ENCODE results near the gene LYAR. TPM values are rescaled to one million over a fixed set of nuclear protein-coding genes. Genes with fewer than 3 reads are reported as not detected.

LYAR gene
- total RNA-seq, 1 experiment from 2014 or later, result 24.3 TPM

DNA sequence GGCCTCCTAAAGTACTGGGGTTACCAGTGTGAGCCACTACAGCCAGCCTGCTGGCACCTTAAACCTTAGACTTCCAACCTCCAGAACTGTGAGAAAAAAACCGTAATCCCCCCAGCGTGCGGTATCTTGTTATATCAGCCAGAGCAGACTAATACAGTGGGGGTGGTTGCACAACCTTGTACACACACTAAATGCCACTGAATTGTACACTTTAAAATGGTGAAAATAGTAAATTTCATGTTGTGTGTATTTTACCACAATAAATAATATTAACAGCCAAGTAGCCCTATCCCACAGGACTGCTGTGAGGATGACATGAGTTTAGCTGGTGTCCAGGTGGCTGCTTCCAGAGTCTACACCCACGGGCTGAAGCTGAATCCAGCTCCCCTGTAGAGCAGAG, 38.9 kb upstream of the LYAR start:
- no TSS peak for BruUV-seq (replicated peaks)
- H3K4me1 ChIP-seq (ENCODE audit: control insufficient read depth, insufficient read depth, low read length), result no peaks in the 10 kb centered on the region
- H3K27ac ChIP-seq (ENCODE audit: low read length), result no peak overlapping the region
- no peaks in the 10 kb centered on the region for H3K36me3 ChIP-seq (ENCODE audit: control insufficient read depth, insufficient read depth, low read length)
- ChIA-PET POLR2A (no interaction called here), CTCF (no interaction called here)
- in situ Hi-C loops (cut with HindIII; ENCODE audit: low pct_unique_long_range_greater_than_20kb, low sequenced_read_pairs) (no loop called here), intact Hi-C loops (cut with micrococcal nuclease; ENCODE audit: unreplicated experiment) (no loop called here)
- DNase-seq (ENCODE audit: low read depth, low spot score), result no peak
- H3K27me3 ChIP-seq (ENCODE audit: control insufficient read depth, insufficient read depth, low read length), result no peaks in the 10 kb centered on the region
- H3K9me3 ChIP-seq (ENCODE audit: control insufficient read depth, insufficient read depth, low read depth, low read length), result no peaks in the 10 kb centered on the region
- ATAC-seq, result no peak
- TF ChIP-seq TCF7L2 (IDR thresholded peaks at IDR 0.05; ENCODE audit: low read depth, low read length), result no peak
- TF ChIP-seq, protein P1, sequence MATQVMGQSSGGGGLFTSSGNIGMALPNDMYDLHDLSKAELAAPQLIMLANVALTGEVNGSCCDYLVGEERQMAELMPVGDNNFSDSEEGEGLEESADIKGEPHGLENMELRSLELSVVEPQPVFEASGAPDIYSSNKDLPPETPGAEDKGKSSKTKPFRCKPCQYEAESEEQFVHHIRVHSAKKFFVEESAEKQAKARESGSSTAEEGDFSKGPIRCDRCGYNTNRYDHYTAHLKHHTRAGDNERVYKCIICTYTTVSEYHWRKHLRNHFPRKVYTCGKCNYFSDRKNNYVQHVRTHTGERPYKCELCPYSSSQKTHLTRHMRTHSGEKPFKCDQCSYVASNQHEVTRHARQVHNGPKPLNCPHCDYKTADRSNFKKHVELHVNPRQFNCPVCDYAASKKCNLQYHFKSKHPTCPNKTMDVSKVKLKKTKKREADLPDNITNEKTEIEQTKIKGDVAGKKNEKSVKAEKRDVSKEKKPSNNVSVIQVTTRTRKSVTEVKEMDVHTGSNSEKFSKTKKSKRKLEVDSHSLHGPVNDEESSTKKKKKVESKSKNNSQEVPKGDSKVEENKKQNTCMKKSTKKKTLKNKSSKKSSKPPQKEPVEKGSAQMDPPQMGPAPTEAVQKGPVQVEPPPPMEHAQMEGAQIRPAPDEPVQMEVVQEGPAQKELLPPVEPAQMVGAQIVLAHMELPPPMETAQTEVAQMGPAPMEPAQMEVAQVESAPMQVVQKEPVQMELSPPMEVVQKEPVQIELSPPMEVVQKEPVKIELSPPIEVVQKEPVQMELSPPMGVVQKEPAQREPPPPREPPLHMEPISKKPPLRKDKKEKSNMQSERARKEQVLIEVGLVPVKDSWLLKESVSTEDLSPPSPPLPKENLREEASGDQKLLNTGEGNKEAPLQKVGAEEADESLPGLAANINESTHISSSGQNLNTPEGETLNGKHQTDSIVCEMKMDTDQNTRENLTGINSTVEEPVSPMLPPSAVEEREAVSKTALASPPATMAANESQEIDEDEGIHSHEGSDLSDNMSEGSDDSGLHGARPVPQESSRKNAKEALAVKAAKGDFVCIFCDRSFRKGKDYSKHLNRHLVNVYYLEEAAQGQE (IDR thresholded peaks at IDR 0.05; ENCODE audit: insufficient read depth in 1 of 2, low read depth in 2 of 2, low read length in 1 of 2), result no peak
- TF ChIP-seq SIN3A (IDR thresholded peaks at IDR 0.05; ENCODE audit: borderline replicate concordance, insufficient read depth, low read depth, low read length), result no peak
- no peak for TF ChIP-seq POLR2AphosphoS5 (IDR thresholded peaks at IDR 0.05; ENCODE audit: low read depth, low read length)
- TF ChIP-seq, protein P2, sequence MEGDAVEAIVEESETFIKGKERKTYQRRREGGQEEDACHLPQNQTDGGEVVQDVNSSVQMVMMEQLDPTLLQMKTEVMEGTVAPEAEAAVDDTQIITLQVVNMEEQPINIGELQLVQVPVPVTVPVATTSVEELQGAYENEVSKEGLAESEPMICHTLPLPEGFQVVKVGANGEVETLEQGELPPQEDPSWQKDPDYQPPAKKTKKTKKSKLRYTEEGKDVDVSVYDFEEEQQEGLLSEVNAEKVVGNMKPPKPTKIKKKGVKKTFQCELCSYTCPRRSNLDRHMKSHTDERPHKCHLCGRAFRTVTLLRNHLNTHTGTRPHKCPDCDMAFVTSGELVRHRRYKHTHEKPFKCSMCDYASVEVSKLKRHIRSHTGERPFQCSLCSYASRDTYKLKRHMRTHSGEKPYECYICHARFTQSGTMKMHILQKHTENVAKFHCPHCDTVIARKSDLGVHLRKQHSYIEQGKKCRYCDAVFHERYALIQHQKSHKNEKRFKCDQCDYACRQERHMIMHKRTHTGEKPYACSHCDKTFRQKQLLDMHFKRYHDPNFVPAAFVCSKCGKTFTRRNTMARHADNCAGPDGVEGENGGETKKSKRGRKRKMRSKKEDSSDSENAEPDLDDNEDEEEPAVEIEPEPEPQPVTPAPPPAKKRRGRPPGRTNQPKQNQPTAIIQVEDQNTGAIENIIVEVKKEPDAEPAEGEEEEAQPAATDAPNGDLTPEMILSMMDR (IDR thresholded peaks at IDR 0.05), result no peak
- no peak overlapping the region for H3K4me3 ChIP-seq (ENCODE audit: low read depth in 2 of 2, low read length in 2 of 2)

DNA sequence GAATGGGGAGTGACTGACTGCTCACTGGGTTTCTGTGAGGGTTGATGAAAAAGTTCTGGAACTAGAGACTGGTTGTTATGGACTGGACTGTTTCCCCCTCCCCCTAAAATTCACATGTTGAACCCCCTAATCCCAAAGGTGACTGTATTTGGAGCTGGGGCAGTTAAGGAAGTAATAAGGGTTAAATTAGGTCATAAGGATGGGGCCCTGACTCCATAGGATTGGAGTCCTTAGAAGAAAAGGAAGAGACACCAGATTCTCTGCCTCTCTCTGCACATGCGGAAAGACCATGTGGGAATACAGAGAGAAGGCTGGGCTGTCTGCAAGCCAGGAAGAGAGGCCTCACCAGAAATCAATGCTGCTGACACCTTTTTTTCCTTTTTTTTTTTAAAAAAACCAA, 38.3 kb upstream of the LYAR start:
- no peak overlapping the region for H3K4me3 ChIP-seq (ENCODE audit: low read depth in 2 of 2, low read length in 2 of 2)
- H3K9me3 ChIP-seq (ENCODE audit: control insufficient read depth, insufficient read depth, low read depth, low read length), result no peaks in the 10 kb centered on the region
- DNase-seq (ENCODE audit: low read depth, low spot score) (no peak), ATAC-seq (no peak)
- no peaks in the 10 kb centered on the region for H3K27me3 ChIP-seq (ENCODE audit: control insufficient read depth, insufficient read depth, low read length)
- no peak overlapping the region for H3K27ac ChIP-seq (ENCODE audit: low read length)
- H3K4me1 ChIP-seq (ENCODE audit: control insufficient read depth, insufficient read depth, low read length), result no peaks in the 10 kb centered on the region
- no TSS peak for BruUV-seq (replicated peaks)
- intact Hi-C loops (cut with micrococcal nuclease; ENCODE audit: unreplicated experiment), result no loop called here
- H3K36me3 ChIP-seq (ENCODE audit: control insufficient read depth, insufficient read depth, low read length), result no peaks in the 10 kb centered on the region
- ChIA-PET CTCF (no interaction called here), POLR2A (no interaction called here)
- no peak for TF ChIP-seq TCF7L2 (IDR thresholded peaks at IDR 0.05; ENCODE audit: low read depth, low read length)
- TF ChIP-seq, protein P1 (IDR thresholded peaks at IDR 0.05; ENCODE audit: insufficient read depth in 1 of 2, low read depth in 2 of 2, low read length in 1 of 2), result no peak
- TF ChIP-seq POLR2AphosphoS5 (IDR thresholded peaks at IDR 0.05; ENCODE audit: low read depth, low read length), result no peak
- TF ChIP-seq SIN3A (IDR thresholded peaks at IDR 0.05; ENCODE audit: borderline replicate concordance, insufficient read depth, low read depth, low read length), result no peak
- TF ChIP-seq, protein P2 (IDR thresholded peaks at IDR 0.05), result no peak
- in situ Hi-C loops (cut with HindIII; ENCODE audit: low pct_unique_long_range_greater_than_20kb, low sequenced_read_pairs), result no loop called here
